GM23338 (cell line): ENCODE measurements around the gene POU5F1. TPM values are rescaled to one million over a fixed set of nuclear protein-coding genes. Genes with fewer than 3 reads are reported as not detected.

ENCODE experiments used
- ATAC-seq: fragments of 200-7000 bp; cut with Tn5 transposase; 3 replicates; pipeline ENCODE4 v1.9.1; 2020
- DNase-seq: peaks from one replicate; pipeline ENCODE4 v3.0.0-alpha.2; 2015; ENCODE audit warnings: low spot score
- H2AFZ ChIP-seq: fragments of 200-600 bp; sonication (generic); 2 replicates; pipeline ENCODE4 v1.8.0; 2016; ENCODE audit warnings: antibody characterized with exemption, mild to moderate bottlenecking, moderate library complexity
- H3F3A ChIP-seq: fragments of 200-600 bp; sonication (generic); replicated peaks from 2 replicates; pipeline ENCODE4 v1.8.0; 2017; ENCODE audit warnings: antibody characterized with exemption, mixed run types, low read depth
- H3K27ac ChIP-seq: fragments of 200-600 bp; sonication (generic); 2 replicates; pipeline ENCODE4 v1.6.1; 2016; ENCODE audit warnings: low read depth
- H3K27me3 ChIP-seq: fragments of 200-600 bp; sonication (generic); 2 replicates; pipeline ENCODE4 v1.8.0; 2016; ENCODE audit warnings: mild to moderate bottlenecking, mixed run types, moderate library complexity; ENCODE audit not compliant: insufficient read depth
- H3K36me3 ChIP-seq: fragments of 200-600 bp; sonication (generic); 2 replicates; pipeline ENCODE4 v1.8.0; 2016; ENCODE audit warnings: mild to moderate bottlenecking; ENCODE audit not compliant: insufficient read depth
- H3K4me1 ChIP-seq: fragments of 200-600 bp; sonication (generic); 2 replicates; pipeline ENCODE4 v1.8.0; 2016; ENCODE audit warnings: mild to moderate bottlenecking, moderate library complexity; ENCODE audit not compliant: insufficient read depth
- H3K4me2 ChIP-seq: fragments of 200-600 bp; sonication (generic); 2 replicates; pipeline ENCODE4 v1.7.1; 2017; ENCODE audit warnings: mixed run types
- H3K4me3 ChIP-seq: fragments of 200-600 bp; sonication (generic); 2 replicates; pipeline ENCODE4 v1.6.1; 2016; ENCODE audit warnings: mixed run types
- H3K79me2 ChIP-seq: fragments of 200-600 bp; sonication (generic); replicated peaks from 2 replicates; pipeline ENCODE4 v1.8.0; 2017; ENCODE audit warnings: mild to moderate bottlenecking; ENCODE audit not compliant: insufficient read depth
- H3K9me2 ChIP-seq: fragments of 200-600 bp; sonication (generic); 2 replicates; pipeline ENCODE4 v1.8.0; 2017; ENCODE audit not compliant: insufficient read depth
- H4K20me1 ChIP-seq: fragments of 200-600 bp; sonication (generic); replicated peaks from 2 replicates; pipeline ENCODE4 v1.8.0; 2017; ENCODE audit warnings: mild to moderate bottlenecking; ENCODE audit not compliant: insufficient read depth
- H3K27ac Mint-ChIP-seq: 2 replicates; pipeline ENCODE4 v1.8.0; 2020; ENCODE audit warnings: inconsistent platforms, mild to moderate bottlenecking, moderate library complexity, mixed read lengths
- H3K27me3 Mint-ChIP-seq: 3 replicates; pipeline ENCODE4 v1.8.0; 2022; ENCODE audit warnings: low read depth, mild to moderate bottlenecking, moderate library complexity, mixed read lengths, inconsistent platforms; ENCODE audit not compliant: insufficient read depth, poor library complexity
- H3K36me3 Mint-ChIP-seq: 3 replicates; pipeline ENCODE4 v1.8.0; 2021; ENCODE audit warnings: low read depth, mild to moderate bottlenecking, inconsistent platforms, moderate library complexity, mixed read lengths
- H3K4me1 Mint-ChIP-seq: 3 replicates; pipeline ENCODE4 v1.8.0; 2020; ENCODE audit warnings: mild to moderate bottlenecking, inconsistent platforms, mixed read lengths
- H3K4me3 Mint-ChIP-seq: 3 replicates; pipeline ENCODE4 v1.8.0; 2021; ENCODE audit warnings: moderate library complexity, mild to moderate bottlenecking, inconsistent platforms, mixed read lengths
- H3K9me3 Mint-ChIP-seq: 3 replicates; pipeline ENCODE4 v1.8.0; 2020; ENCODE audit warnings: moderate library complexity, mild to moderate bottlenecking, inconsistent platforms, mixed read lengths
- CREB1 ChIP-seq: fragments of 250-450 bp; sonication (Bioruptor Pico); IDR thresholded peaks from 2 replicates; pipeline ENCODE4 v1.5.0; 2020; ENCODE audit warnings: low read depth, mild to moderate bottlenecking, moderate library complexity
- CTCF ChIP-seq, 2 experiments: fragments of 200-600 bp in 1 of 2; sonication (generic) in 1 of 2; conservative IDR thresholded peaks; 2 replicates each; pipeline versions ENCODE4 v1.5.1 to v1.6.1; 2016 to 2017; ENCODE audit warnings: antibody characterized with exemption in 2 of 2, low read depth in 2 of 2, mild to moderate bottlenecking in 2 of 2, moderate library complexity in 1 of 2
- EZH2 ChIP-seq: fragments of 200-600 bp; sonication (generic); IDR thresholded peaks from one replicate; pipeline ENCODE4 v1.8.0; 2017; ENCODE audit warnings: antibody characterized with exemption, mild to moderate bottlenecking, low read depth; ENCODE audit not compliant: unreplicated experiment
- EZH2phosphoT487 ChIP-seq: fragments of 200-600 bp; sonication (generic); IDR thresholded peaks from one replicate; pipeline ENCODE4 v1.8.1; 2018; ENCODE audit warnings: antibody characterized with exemption; ENCODE audit not compliant: unreplicated experiment
- JUNB ChIP-seq: IDR thresholded peaks from one replicate; pipeline ENCODE4 v1.6.1; 2016; ENCODE audit warnings: antibody characterized with exemption; ENCODE audit not compliant: unreplicated experiment
- POLR2AphosphoS5 ChIP-seq: IDR thresholded peaks from 2 replicates; pipeline ENCODE4 v1.6.1; 2016; ENCODE audit warnings: antibody characterized with exemption, low read depth
- ZNF462 ChIP-seq: fragments of 250-450 bp; sonication (Bioruptor Pico); IDR thresholded peaks from 2 replicates; pipeline ENCODE4 v1.5.0; 2020; ENCODE audit warnings: mild to moderate bottlenecking, moderate library complexity
- polyA plus RNA-seq: library from polyadenylated mRNA; unstranded; fragments of >200 nt; fragmentation: Nextera tagmentation; extraction: Ambion mirVana; gene quantifications from 2 replicates; pipeline ENCODE4 v1.2.1, GENCODE V29; 2016
- total RNA-seq: library from RNA; depleted of rRNA; stranded (reverse); fragments of >200 nt; shearing (Covaris generic); gene quantifications from 2 replicates; pipeline ENCODE4 v1.2.3, GENCODE V29; 2014

Gene POU5F1
- total and polyA plus RNA-seq, 2 experiments from 2014 or later, result 1,839 to 3,419 TPM

GRCh38 chr6:31158863-31159855 lies 11.3 kb downstream of the POU5F1 start:
- H3K9me3 Mint-ChIP-seq, result no peaks in the 10 kb centered on the region
- peak overlapping the region; percentile 100 for H3K4me2 ChIP-seq
- 0 out of 2 replicates have a peak, but pooled peaks cover 2% of the 10 kb centered on the region for H3K27me3 ChIP-seq
- DNase-seq, result peak; percentile 82
- no peaks in the 10 kb centered on the region for H3K9me2 ChIP-seq
- peaks cover 59% of the 10 kb centered on the region for H3K36me3 Mint-ChIP-seq
- peaks cover 47% of the 10 kb centered on the region for H3K4me1 ChIP-seq
- peak overlapping the region; percentile 79; the same call in 1 of the 2 replicates for H3K27ac ChIP-seq
- H3K4me3 Mint-ChIP-seq, result peak overlapping the region; percentile 88
- H3K27me3 Mint-ChIP-seq, result peaks cover 19% of the 10 kb centered on the region
- peaks cover 47% of the 10 kb centered on the region for H3F3A ChIP-seq
- peaks cover 14% of the 10 kb centered on the region for H3K36me3 ChIP-seq
- peak overlapping the region; percentile 30; the same call in 1 of the 2 replicates for H3K27ac Mint-ChIP-seq
- H3K4me3 ChIP-seq, result peak overlapping the region; percentile 75
- peak overlapping the region; percentile 87; the same call in 1 of the 2 replicates for H2AFZ ChIP-seq
- ATAC-seq, result peak; percentile 52
- 0 out of 2 replicates have a peak, but pooled peaks cover 16% of the 10 kb centered on the region for H3K79me2 ChIP-seq
- peaks cover 16% of the 10 kb centered on the region for H4K20me1 ChIP-seq
- TF ChIP-seq CREB1 (CRISPR knock-in tag) (0 out of 2 replicates have a peak, but pooled peaks have one; percentile 4), EZH2phosphoT487 (no peak), JUNB (no peak), POLR2AphosphoS5 (peak; percentile 57; the same call in 1 of the 2 replicates), EZH2 (no peak), CTCF (conservative IDR thresholded peaks at IDR 0.05; ENCODE audit: low read depth in 2 of 2) (peak; percentile 22 to 43), ZNF462 (CRISPR knock-in tag) (no peak)
- H3K4me1 Mint-ChIP-seq, result peaks cover 48% of the 10 kb centered on the region
